Measurements from ENCODE around the gene PRAC1. TPM values are rescaled to one million over a fixed set of nuclear protein-coding genes. Genes with fewer than 3 reads are reported as not detected.

PRAC1 gene
- total RNA-seq, 1 experiment from 2014 or later: not detected

GRCh38 chr17:48745381-48746275 is 23.3 kb upstream of the PRAC1 start:
- Histone ChIP-seq H3K4me1 (ENCODE audit: insufficient read depth, low read length) (no peaks in the 10 kb centered on the region), H3K79me1 (ENCODE audit: insufficient read depth, low read depth, low read length, poor library complexity, severe bottlenecking) (no peaks in the 10 kb centered on the region), H4K91ac (ENCODE audit: insufficient read length, low read depth, low read length) (no peak overlapping the region), H3K79me2 (ENCODE audit: insufficient read depth, low read length) (no peaks in the 10 kb centered on the region), H2AFZ (ENCODE audit: low read length) (no peak overlapping the region), H2BK20ac (ENCODE audit: low read depth, low read length, poor library complexity, severe bottlenecking) (no peak overlapping the region), H3K27me3 (ENCODE audit: insufficient read depth, low read length) (peaks cover 97% of the 10 kb centered on the region), H3K23me2 (ENCODE audit: insufficient read length, low read depth, low read length, poor library complexity, severe bottlenecking) (no peaks in the 10 kb centered on the region), H2AK5ac (ENCODE audit: insufficient read length, low read length) (no peak overlapping the region), H3K27ac (ENCODE audit: insufficient read length, low read depth, low read length) (no peak overlapping the region), H3K9ac (ENCODE audit: extremely low read depth, insufficient read length, low read length) (no peak overlapping the region), H2BK12ac (ENCODE audit: insufficient read length, low read depth, low read length) (no peak overlapping the region), H4K20me1 (ENCODE audit: control insufficient read depth, insufficient read depth, insufficient read length) (no peaks in the 10 kb centered on the region), H3K23ac (ENCODE audit: insufficient read length, low read depth, low read length) (no peak overlapping the region), H3K4me2 (ENCODE audit: insufficient read depth, insufficient read length, low read length) (no peak overlapping the region), H3K14ac (ENCODE audit: insufficient read depth, low read length) (no peak overlapping the region), H4K5ac (ENCODE audit: insufficient read length, low read depth, low read length) (no peak overlapping the region), H3K4ac (ENCODE audit: low read depth, low read length) (no peak overlapping the region), H2BK5ac (ENCODE audit: insufficient read length, low read length) (no peak overlapping the region), H3K56ac (ENCODE audit: insufficient read length, low read depth, low read length) (no peak overlapping the region), H3K18ac (ENCODE audit: insufficient read length, low read depth, low read length) (no peak overlapping the region), H2BK15ac (ENCODE audit: low read depth, low read length) (no peak overlapping the region), H4K8ac (replicated peaks; ENCODE audit: insufficient read length, low read depth, low read length) (no peak overlapping the region), H3T11ph (ENCODE audit: low read length) (no peak overlapping the region), H3K9me3 (ENCODE audit: control insufficient read depth, low read depth, low read length) (no peaks in the 10 kb centered on the region), H2BK120ac (ENCODE audit: low read depth, low read length, poor library complexity, severe bottlenecking) (no peak overlapping the region)
- peaks cover 0 to 5% of the 10 kb centered on the region in 2 experiments; a peak in 3 of 5 replicates for H3K9me3 Mint-ChIP-seq
- H3K36me3 Mint-ChIP-seq (ENCODE audit: insufficient read depth in 1 of 3, low read depth in 3 of 3): no peaks in the 10 kb centered on the region
- peaks cover 6 to 11% of the 10 kb centered on the region in 2 experiments; a peak in 3 of 4 replicates for H3K4me1 Mint-ChIP-seq
- no CpG with 5 or more reads among the region's 12 CpGs for WGBS (ENCODE audit: extremely low coverage, insufficient read length, low lambda C conversion rate)
- H3K27ac Mint-ChIP-seq: no peak overlapping the region
- H3K27me3 Mint-ChIP-seq (ENCODE audit: low read depth): peaks cover 100% of the 10 kb centered on the region
- H3K4me3 Mint-ChIP-seq: no peak overlapping the region; a peak in 1 of 5 replicates
- no peak for TF ChIP-seq CTCF (conservative IDR thresholded peaks at IDR 0.05)
- DNase-seq: no peak

All from H9 (cell line).